T-helper 1 cell (primary cell): ENCODE measurements around the gene PHLDA1.
"Not testable (repeated sequence)": the region's sequence is repeated elsewhere in the genome, so short reads cannot be mapped to it uniquely, and the experiment has no call there.

Source experiments
- DNase-seq, 5 donors: peaks; one replicate each; pipeline ENCODE4 v3.0.0-alpha.2; 2012 to 2020

Gene PHLDA1

DNA sequence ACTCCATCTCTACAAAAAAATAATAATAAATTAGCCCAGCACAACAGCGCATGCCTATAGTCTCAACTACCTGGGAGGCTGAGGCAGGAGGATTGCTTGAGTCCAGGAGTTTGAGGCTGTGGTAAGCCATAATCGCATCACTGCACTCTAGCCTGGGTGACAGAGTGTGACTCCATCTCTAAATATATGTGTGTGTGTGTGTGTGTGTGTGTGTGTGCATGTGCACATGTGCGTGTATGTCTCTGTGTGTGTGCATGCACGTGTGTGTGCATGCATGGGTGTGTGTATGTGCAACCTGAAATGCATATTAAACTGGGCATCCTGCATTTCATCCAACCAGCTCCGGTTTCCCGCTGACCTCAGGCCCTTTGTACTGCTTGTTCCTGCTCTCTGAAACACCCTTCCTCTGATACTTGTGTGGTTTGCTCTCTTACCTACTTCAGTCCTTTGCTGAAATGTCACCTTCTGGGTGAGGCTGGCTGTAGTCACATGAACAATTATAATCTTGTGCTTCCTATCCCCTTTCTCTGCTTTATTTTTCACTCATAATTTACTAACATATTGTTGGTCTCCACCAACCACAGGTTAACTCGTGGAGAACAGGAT, 46.9 kb downstream of the PHLDA1 start:
- DNase-seq, result peak in 1 of 5 donors; percentile 25

GRCh38 chr12:75983851-75984250, 47.7 kb downstream of the PHLDA1 start:
- not testable (repeated sequence) for DNase-seq

GRCh38 chr12:75982979-75983660, 48.5 kb downstream of the PHLDA1 start:
- DNase-seq, result no peak

DNA sequence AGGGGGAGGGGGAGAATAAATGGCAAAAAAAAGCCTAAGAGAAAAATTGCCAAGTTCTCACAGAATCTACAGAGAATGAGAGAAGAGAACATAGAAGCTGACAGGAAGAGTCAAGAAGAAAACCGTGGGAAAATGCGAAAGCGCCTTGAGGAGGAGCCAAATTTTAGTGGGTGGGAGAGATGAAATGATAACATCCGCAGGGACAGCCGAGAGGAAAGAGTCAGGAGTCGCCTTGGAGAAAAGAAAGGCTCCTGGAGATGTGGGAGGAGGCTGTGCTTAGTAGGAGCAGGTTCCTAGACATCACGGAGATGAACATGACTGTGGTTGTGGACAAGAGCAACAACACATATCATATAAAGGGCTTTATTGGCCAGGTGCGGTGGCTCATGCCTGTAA, 49.4 kb downstream of the PHLDA1 start:
- no peak for DNase-seq

- DNase-seq, result no peak
These were observed 50.1 kb downstream of the PHLDA1 start for GRCh38 chr12:75981247-75982168.

DNA sequence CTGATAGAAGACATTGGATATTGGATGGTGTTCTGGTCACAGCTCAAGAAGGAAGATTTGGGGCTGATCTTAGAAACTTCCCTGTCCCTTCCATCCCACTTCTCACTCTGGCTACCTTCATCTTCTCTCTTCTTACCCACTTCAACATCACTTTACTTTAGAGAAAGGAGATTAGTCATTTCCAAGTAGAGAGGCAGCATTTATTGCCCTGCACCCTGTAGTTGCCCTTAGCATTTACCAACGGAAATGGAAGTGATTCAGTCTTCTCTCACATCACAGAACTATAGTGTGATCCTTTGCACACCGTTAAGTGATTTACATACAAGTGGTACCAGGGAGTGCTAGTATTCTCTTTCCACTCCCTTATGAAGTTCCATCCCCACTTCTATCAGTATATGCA, 52.4 kb downstream of the PHLDA1 start:
- peak in 1 of 5 donors; percentile 87 for DNase-seq

DNA sequence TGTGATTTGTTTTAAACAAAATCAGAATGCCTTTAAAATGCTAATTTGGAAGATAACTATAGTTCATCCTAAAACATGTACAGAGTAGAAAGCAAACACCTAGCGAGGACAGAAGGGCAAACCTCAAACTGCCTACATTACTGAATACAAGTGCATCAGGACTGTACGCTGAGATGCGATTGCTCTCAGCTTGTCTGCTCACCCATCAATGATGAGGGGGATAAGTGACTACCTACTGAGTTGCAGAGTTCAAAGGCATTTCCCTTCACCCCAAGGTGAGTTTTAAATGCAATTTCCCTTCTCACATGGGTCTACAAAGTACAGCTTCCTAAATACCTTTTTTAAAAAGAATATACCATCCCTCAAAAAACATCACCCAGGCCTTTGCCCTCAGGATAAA, 52.9 kb downstream of the PHLDA1 start:
- peak in 1 of 5 donors; percentile 30 for DNase-seq

GRCh38 chr12:75977952-75978671, 53.5 kb downstream of the PHLDA1 start:
- peak; percentile 35 to 95 (median 54) for DNase-seq

GRCh38 chr12:75977590-75977951, 54.0 kb downstream of the PHLDA1 start:
- DNase-seq, result no peak

- DNase-seq, result no peak
These were observed 54.7 kb downstream of the PHLDA1 start for GRCh38 chr12:75976913-75977312.

DNA sequence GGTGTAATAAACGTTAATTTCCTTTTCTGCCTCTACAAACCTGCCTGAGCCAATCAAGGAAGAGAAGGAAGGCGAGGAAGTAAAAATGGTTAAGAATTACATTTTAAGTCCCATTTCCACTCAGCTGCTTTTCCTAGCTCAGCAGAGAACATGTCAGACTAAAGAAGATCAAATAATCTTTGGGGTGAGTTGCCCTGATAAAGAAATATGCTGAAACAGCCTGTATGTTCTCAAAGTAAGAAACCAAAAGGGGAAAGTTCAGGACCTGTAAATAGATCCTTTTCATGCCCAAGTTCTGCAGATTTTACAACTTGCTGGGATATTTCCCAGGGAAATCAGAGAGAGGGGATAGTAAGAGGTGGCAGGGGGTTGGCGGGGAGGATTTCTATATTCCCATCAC, 55.5 kb downstream of the PHLDA1 start:
- no peak for DNase-seq

- DNase-seq, result no peak
These were observed 55.9 kb downstream of the PHLDA1 start for GRCh38 chr12:75975702-75976101.
